Measurements from ENCODE around the gene FIP1L1. TPM values are rescaled to one million over a fixed set of nuclear protein-coding genes. Genes with fewer than 3 reads are reported as not detected.

The FIP1L1 gene
- total RNA-seq, 1 experiment from 2014 or later, result 68.0 TPM

- H3K4me3 Mint-ChIP-seq, result no peak overlapping the region
- Histone ChIP-seq H4K20me1 (ENCODE audit: control insufficient read depth, insufficient read depth, insufficient read length) (no peaks in the 10 kb centered on the region), H2BK120ac (ENCODE audit: low read depth, low read length, poor library complexity, severe bottlenecking) (no peak overlapping the region), H3K79me2 (ENCODE audit: insufficient read depth, low read length) (no peaks in the 10 kb centered on the region), H3K27ac (ENCODE audit: insufficient read length, low read depth, low read length) (no peak overlapping the region), H2BK5ac (ENCODE audit: insufficient read length, low read length) (no peak overlapping the region), H2AFZ (ENCODE audit: low read length) (no peak overlapping the region), H3K9ac (ENCODE audit: extremely low read depth, insufficient read length, low read length) (no peak overlapping the region), H2AK5ac (ENCODE audit: insufficient read length, low read length) (no peak overlapping the region), H3K4me2 (ENCODE audit: insufficient read depth, insufficient read length, low read length) (no peak overlapping the region), H4K5ac (ENCODE audit: insufficient read length, low read depth, low read length) (no peak overlapping the region), H4K8ac (replicated peaks; ENCODE audit: insufficient read length, low read depth, low read length) (no peak overlapping the region), H2BK20ac (ENCODE audit: low read depth, low read length, poor library complexity, severe bottlenecking) (no peak overlapping the region), H4K91ac (ENCODE audit: insufficient read length, low read depth, low read length) (no peak overlapping the region), H3K79me1 (ENCODE audit: insufficient read depth, low read depth, low read length, poor library complexity, severe bottlenecking) (no peaks in the 10 kb centered on the region), H3K23me2 (ENCODE audit: insufficient read length, low read depth, low read length, poor library complexity, severe bottlenecking) (no peaks in the 10 kb centered on the region), H3K27me3 (ENCODE audit: insufficient read depth, low read length) (no peaks in the 10 kb centered on the region), H3K23ac (ENCODE audit: insufficient read length, low read depth, low read length) (no peak overlapping the region), H3K14ac (ENCODE audit: insufficient read depth, low read length) (no peak overlapping the region), H2BK15ac (ENCODE audit: low read depth, low read length) (no peak overlapping the region), H3K4ac (ENCODE audit: low read depth, low read length) (no peak overlapping the region), H3K56ac (ENCODE audit: insufficient read length, low read depth, low read length) (no peak overlapping the region), H3T11ph (ENCODE audit: low read length) (no peak overlapping the region), H3K4me1 (ENCODE audit: insufficient read depth, low read length) (no peaks in the 10 kb centered on the region), H2BK12ac (ENCODE audit: insufficient read length, low read depth, low read length) (no peak overlapping the region), H3K9me3 (ENCODE audit: control insufficient read depth, low read depth, low read length) (no peaks in the 10 kb centered on the region), H3K18ac (ENCODE audit: insufficient read length, low read depth, low read length) (no peak overlapping the region)
- no CpG with 5 or more reads among the region's 1 CpG for WGBS (ENCODE audit: extremely low coverage, insufficient read length, low lambda C conversion rate)
- TF ChIP-seq CTCF (conservative IDR thresholded peaks at IDR 0.05), result no peak
- DNase-seq, result no peak
- no peaks in the 10 kb centered on the region; the same call in none of the 2 replicates for H3K27me3 Mint-ChIP-seq (ENCODE audit: low read depth)
- no peaks in the 10 kb centered on the region; a peak in 1 of 5 replicates for H3K9me3 Mint-ChIP-seq
- H3K36me3 Mint-ChIP-seq (ENCODE audit: insufficient read depth in 1 of 3, low read depth in 3 of 3), result peaks cover 0 to 15% (median 0%) of the 10 kb centered on the region in 3 experiments; a peak in 1 of 7 replicates
- H3K27ac Mint-ChIP-seq, result no peak overlapping the region
- H3K4me1 Mint-ChIP-seq, result peaks cover 19 to 21% of the 10 kb centered on the region in 2 experiments
Observed at GRCh38 chr4:53485658-53486040, 108.2 kb downstream of the FIP1L1 start.

Data from H9 (cell line).